Left ventricle myocardium inferior (tissue), 1 donor: ENCODE results near the gene MSI2. TPM values are rescaled to one million over a fixed set of nuclear protein-coding genes. Genes with fewer than 3 reads are reported as not detected.
A peak's percentile ranks its signal among the peaks of the same experiment; 100 is the strongest.

Source experiments
- DNase-seq: peaks from one replicate; pipeline ENCODE4 v3.0.0-alpha.2; 2020
- H3K27ac ChIP-seq: fragments of 200-600 bp; replicated peaks from 2 replicates; pipeline ENCODE4 v1.8.0; 2021
- H3K27me3 ChIP-seq: fragments of 200-600 bp; 2 replicates; pipeline ENCODE4 v1.8.0; 2021; ENCODE audit warnings: low read depth
- H3K36me3 ChIP-seq: fragments of 200-600 bp; 2 replicates; pipeline ENCODE4 v1.8.0; 2021
- H3K4me1 ChIP-seq: fragments of 200-600 bp; 2 replicates; pipeline ENCODE4 v1.8.0; 2021
- H3K4me3 ChIP-seq: fragments of 200-600 bp; 2 replicates; pipeline ENCODE4 v1.8.0; 2021; ENCODE audit warnings: mild to moderate bottlenecking, moderate library complexity
- H3K9me3 ChIP-seq: fragments of 200-600 bp; replicated peaks from 2 replicates; pipeline ENCODE4 v1.8.0; 2021
- intact Hi-C: fragments of 100-400 bp; cut with micrococcal nuclease; formaldehyde crosslinking; loops from one replicate; pipeline ENCODE4 v1.11.0; 2022
- total RNA-seq: library from RNA; stranded (reverse); fragmentation: NEBNext Ultra II Directional; extraction: Animal tissue kit (Norgen Biotek cat#: 25700); gene quantifications from one replicate; pipeline ENCODE4 v1.2.1, GENCODE V29; 2021
- TF ChIP-seq, protein P1 (sequence below): fragments of 200-600 bp; IDR thresholded peaks from 2 replicates; pipeline ENCODE4 v1.8.0; 2021; ENCODE audit warnings: antibody characterized with exemption, mild to moderate bottlenecking, borderline replicate concordance
- donor health status: DM: no; HTN: yes; CAD: no; lungs with severe emphysema.

Gene MSI2
- total RNA-seq, 1 donor from 2014 or later = 118 TPM

DNA sequence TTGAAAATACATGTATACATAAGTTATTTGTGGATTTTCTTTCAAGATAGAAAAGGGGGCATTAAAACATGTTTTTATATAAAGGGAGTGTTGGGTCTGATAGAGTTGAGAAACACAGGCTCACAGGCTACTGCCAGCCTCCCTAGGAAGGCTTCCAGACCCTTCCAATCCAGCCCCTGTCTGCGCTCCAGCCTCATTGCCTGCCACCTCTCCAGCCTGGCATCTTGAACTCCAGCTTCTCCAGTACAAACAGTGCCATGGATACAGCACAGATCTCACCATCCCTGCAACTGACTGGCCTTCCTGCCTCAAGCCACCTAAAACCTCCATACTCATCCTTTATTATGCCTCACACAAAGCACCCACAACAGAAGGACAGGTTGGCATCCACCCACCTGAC is 448.1 kb downstream of the MSI2 start:
- no peaks in the 10 kb centered on the region for H3K27me3 ChIP-seq
- TF ChIP-seq, protein P1, sequence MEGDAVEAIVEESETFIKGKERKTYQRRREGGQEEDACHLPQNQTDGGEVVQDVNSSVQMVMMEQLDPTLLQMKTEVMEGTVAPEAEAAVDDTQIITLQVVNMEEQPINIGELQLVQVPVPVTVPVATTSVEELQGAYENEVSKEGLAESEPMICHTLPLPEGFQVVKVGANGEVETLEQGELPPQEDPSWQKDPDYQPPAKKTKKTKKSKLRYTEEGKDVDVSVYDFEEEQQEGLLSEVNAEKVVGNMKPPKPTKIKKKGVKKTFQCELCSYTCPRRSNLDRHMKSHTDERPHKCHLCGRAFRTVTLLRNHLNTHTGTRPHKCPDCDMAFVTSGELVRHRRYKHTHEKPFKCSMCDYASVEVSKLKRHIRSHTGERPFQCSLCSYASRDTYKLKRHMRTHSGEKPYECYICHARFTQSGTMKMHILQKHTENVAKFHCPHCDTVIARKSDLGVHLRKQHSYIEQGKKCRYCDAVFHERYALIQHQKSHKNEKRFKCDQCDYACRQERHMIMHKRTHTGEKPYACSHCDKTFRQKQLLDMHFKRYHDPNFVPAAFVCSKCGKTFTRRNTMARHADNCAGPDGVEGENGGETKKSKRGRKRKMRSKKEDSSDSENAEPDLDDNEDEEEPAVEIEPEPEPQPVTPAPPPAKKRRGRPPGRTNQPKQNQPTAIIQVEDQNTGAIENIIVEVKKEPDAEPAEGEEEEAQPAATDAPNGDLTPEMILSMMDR = no peak
- H3K27ac ChIP-seq = no peak overlapping the region
- no peak for DNase-seq
- peaks cover 13% of the 10 kb centered on the region for H3K4me1 ChIP-seq
- H3K4me3 ChIP-seq = no peak overlapping the region
- H3K9me3 ChIP-seq = no peaks in the 10 kb centered on the region
- no peaks in the 10 kb centered on the region for H3K36me3 ChIP-seq
- intact Hi-C loops = no loop called here

GRCh38 chr17:57705921-57706695 is 449.8 kb downstream of the MSI2 start:
- Histone ChIP-seq H3K36me3 (no peaks in the 10 kb centered on the region), H3K4me3 (no peak overlapping the region), H3K27me3 (no peaks in the 10 kb centered on the region), H3K9me3 (no peaks in the 10 kb centered on the region), H3K27ac (no peak overlapping the region), H3K4me1 (peaks cover 13% of the 10 kb centered on the region)
- intact Hi-C loops = no loop called here
- TF ChIP-seq, protein P1 = no peak
- DNase-seq = no peak

- Histone ChIP-seq H3K27me3 (no peaks in the 10 kb centered on the region), H3K27ac (no peak overlapping the region), H3K9me3 (no peaks in the 10 kb centered on the region), H3K4me1 (peaks cover 13% of the 10 kb centered on the region), H3K4me3 (no peak overlapping the region), H3K36me3 (no peaks in the 10 kb centered on the region)
- TF ChIP-seq, protein P1 = no peak
- intact Hi-C loops = no loop called here
- DNase-seq = no peak
These were observed 450.4 kb downstream of the MSI2 start for GRCh38 chr17:57706761-57707160.

GRCh38 chr17:57707892-57708291 is 451.6 kb downstream of the MSI2 start:
- TF ChIP-seq, protein P1 = no peak
- Histone ChIP-seq H3K27ac (peak overlapping the region; percentile 56), H3K4me1 (peaks cover 13% of the 10 kb centered on the region), H3K36me3 (no peaks in the 10 kb centered on the region), H3K9me3 (no peaks in the 10 kb centered on the region), H3K27me3 (no peaks in the 10 kb centered on the region), H3K4me3 (no peak overlapping the region)
- intact Hi-C loops = no loop called here
- no peak for DNase-seq

DNA sequence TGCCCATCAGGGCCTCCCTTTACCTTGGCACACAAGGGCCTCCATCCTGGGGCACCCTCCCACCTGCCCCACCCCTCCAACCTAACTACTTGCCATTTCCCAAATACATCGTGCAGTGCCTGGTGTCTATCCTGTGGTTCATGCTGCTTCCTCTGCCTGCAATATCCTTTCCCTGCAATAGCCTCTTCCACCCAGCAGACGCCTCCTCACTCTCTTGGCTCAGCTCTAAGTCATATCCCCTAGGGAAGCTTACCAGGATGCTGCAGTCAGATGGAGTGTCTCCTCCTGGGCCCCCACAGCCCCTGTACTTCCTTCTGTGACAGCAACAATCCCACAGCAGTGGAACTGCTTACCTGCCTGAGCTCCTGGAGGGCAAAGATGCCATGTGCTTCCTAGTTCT is 452.1 kb downstream of the MSI2 start:
- Histone ChIP-seq H3K27me3 (no peaks in the 10 kb centered on the region), H3K27ac (peak overlapping the region; percentile 56), H3K4me1 (peaks cover 13% of the 10 kb centered on the region), H3K36me3 (no peaks in the 10 kb centered on the region), H3K4me3 (no peak overlapping the region), H3K9me3 (no peaks in the 10 kb centered on the region)
- TF ChIP-seq, protein P1 = peak; percentile 16
- no peak for DNase-seq
- intact Hi-C loops = no loop called here
